ENCODE results near the gene ADRB2.

ADRB2 gene

GRCh38 chr5:148805326-148806290 is 20.8 kb upstream of the ADRB2 start:
- DNase-seq: peak; percentile 27

GRCh38 chr5:148806520-148806931 is 19.9 kb upstream of the ADRB2 start:
- no peak for DNase-seq

- no peak for DNase-seq
Measured at GRCh38 chr5:148807851-148808250, 18.6 kb upstream of the ADRB2 start.

- no peak for DNase-seq
Measured at GRCh38 chr5:148808864-148809642, 17.4 kb upstream of the ADRB2 start.

GRCh38 chr5:148809781-148810524 is 16.5 kb upstream of the ADRB2 start:
- no peak for DNase-seq

GRCh38 chr5:148810823-148811222 is 15.6 kb upstream of the ADRB2 start:
- DNase-seq: no peak

GRCh38 chr5:148811756-148812155 is 14.7 kb upstream of the ADRB2 start:
- DNase-seq: no peak

GRCh38 chr5:148815086-148815485 is 11.3 kb upstream of the ADRB2 start:
- no peak for DNase-seq

- DNase-seq: no peak
Measured at GRCh38 chr5:148815578-148815977, 10.8 kb upstream of the ADRB2 start.

GRCh38 chr5:148816357-148816756 is 10.1 kb upstream of the ADRB2 start:
- DNase-seq: no peak

GRCh38 chr5:148816782-148817181 is 9.6 kb upstream of the ADRB2 start:
- DNase-seq: no peak

- DNase-seq: no peak
Measured at GRCh38 chr5:148817606-148818005, 8.8 kb upstream of the ADRB2 start.

GRCh38 chr5:148820461-148821395 is 5.7 kb upstream of the ADRB2 start:
- peak; percentile 33 for DNase-seq

GRCh38 chr5:148823871-148824270 is 2.5 kb upstream of the ADRB2 start:
- DNase-seq: no peak

- DNase-seq: no peak
Measured at GRCh38 chr5:148825716-148826052, 727 bp upstream of the ADRB2 start.

- no peak for DNase-seq
Measured at GRCh38 chr5:148826739-148827070, 294 bp downstream of the ADRB2 start.

GRCh38 chr5:148827723-148828122 is 1.3 kb downstream of the ADRB2 start:
- no peak for DNase-seq

- no peak for DNase-seq
Measured at GRCh38 chr5:148828511-148829247, 2.3 kb downstream of the ADRB2 start.

GRCh38 chr5:148829248-148829594 is 2.8 kb downstream of the ADRB2 start:
- no peak for DNase-seq

GRCh38 chr5:148829734-148830133 is 3.3 kb downstream of the ADRB2 start:
- no peak for DNase-seq

GRCh38 chr5:148830211-148830610 is 3.8 kb downstream of the ADRB2 start:
- DNase-seq: no peak

Data from fibroblast of skin of abdomen (primary cell).